WERI-Rb-1 (cell line): ENCODE data around the gene ARL13A.

ENCODE experiments used
- DNase-seq: peaks from one replicate; pipeline ENCODE4 v3.0.0-alpha.2; 2020
- H3K27ac ChIP-seq: fragments of 250-450 bp; sonication (Bioruptor Pico); 2 replicates; pipeline ENCODE4 v1.5.1; 2020; ENCODE audit warnings: mild to moderate bottlenecking, moderate library complexity
- H3K27me3 ChIP-seq: fragments of 250-450 bp; sonication (Bioruptor Pico); 2 replicates; pipeline ENCODE4 v1.5.1; 2021; ENCODE audit warnings: mild to moderate bottlenecking, low read depth, moderate library complexity; ENCODE audit not compliant: insufficient read depth, severe bottlenecking
- H3K36me3 ChIP-seq: fragments of 250-450 bp; sonication (Bioruptor Pico); 2 replicates; pipeline ENCODE4 v1.5.1; 2020; ENCODE audit warnings: mild to moderate bottlenecking, moderate library complexity
- H3K4me3 ChIP-seq: 2 replicates; pipeline ENCODE4 v1.5.1; 2011; ENCODE audit warnings: low read depth, mild to moderate bottlenecking, control low read depth, low read length
- H3K9me3 ChIP-seq: fragments of 250-450 bp; sonication (Bioruptor Pico); 2 replicates; pipeline ENCODE4 v1.5.1; 2021; ENCODE audit warnings: mild to moderate bottlenecking, moderate library complexity; ENCODE audit not compliant: severe bottlenecking
- TF ChIP-seq, protein P1 (sequence below): IDR thresholded peaks from 2 replicates; pipeline ENCODE4 v1.5.1; 2011; ENCODE audit warnings: low read depth, mild to moderate bottlenecking, control low read depth, inconsistent platforms, low read length

The ARL13A gene

GRCh38 chrX:100969408-100969807 lies at the start of gene ARL13A:
Gene ARL13A, plus strand, starts transcription at chrX:100969708. Its CDS starts 3,982 bp downstream, at chrX:100973690.
- H3K9me3 ChIP-seq, result no peaks in the 10 kb centered on the region
- no peak within 1 kb of the TSS for H3K27ac ChIP-seq
- no peak within 1 kb of the TSS for H3K4me3 ChIP-seq
- H3K27me3 ChIP-seq, result no peaks in the 10 kb centered on the region
- TF ChIP-seq, protein P1, sequence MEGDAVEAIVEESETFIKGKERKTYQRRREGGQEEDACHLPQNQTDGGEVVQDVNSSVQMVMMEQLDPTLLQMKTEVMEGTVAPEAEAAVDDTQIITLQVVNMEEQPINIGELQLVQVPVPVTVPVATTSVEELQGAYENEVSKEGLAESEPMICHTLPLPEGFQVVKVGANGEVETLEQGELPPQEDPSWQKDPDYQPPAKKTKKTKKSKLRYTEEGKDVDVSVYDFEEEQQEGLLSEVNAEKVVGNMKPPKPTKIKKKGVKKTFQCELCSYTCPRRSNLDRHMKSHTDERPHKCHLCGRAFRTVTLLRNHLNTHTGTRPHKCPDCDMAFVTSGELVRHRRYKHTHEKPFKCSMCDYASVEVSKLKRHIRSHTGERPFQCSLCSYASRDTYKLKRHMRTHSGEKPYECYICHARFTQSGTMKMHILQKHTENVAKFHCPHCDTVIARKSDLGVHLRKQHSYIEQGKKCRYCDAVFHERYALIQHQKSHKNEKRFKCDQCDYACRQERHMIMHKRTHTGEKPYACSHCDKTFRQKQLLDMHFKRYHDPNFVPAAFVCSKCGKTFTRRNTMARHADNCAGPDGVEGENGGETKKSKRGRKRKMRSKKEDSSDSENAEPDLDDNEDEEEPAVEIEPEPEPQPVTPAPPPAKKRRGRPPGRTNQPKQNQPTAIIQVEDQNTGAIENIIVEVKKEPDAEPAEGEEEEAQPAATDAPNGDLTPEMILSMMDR, result no peak
- no peak for DNase-seq
- H3K36me3 ChIP-seq, result no peaks in the 10 kb centered on the region

GRCh38 chrX:100924375-100924774 lies 45.1 kb upstream of the ARL13A start:
- Histone ChIP-seq H3K9me3 (no peaks in the 10 kb centered on the region), H3K4me3 (no peak overlapping the region), H3K27ac (no peak overlapping the region), H3K36me3 (no peaks in the 10 kb centered on the region), H3K27me3 (peaks cover 22% of the 10 kb centered on the region)
- DNase-seq, result no peak
- TF ChIP-seq, protein P1, result no peak

GRCh38 chrX:100926453-100926852 lies 43.1 kb upstream of the ARL13A start:
- TF ChIP-seq, protein P1, result no peak
- Histone ChIP-seq H3K36me3 (no peaks in the 10 kb centered on the region), H3K9me3 (no peaks in the 10 kb centered on the region), H3K27me3 (peaks cover 26% of the 10 kb centered on the region), H3K27ac (no peak overlapping the region), H3K4me3 (no peak overlapping the region)
- no peak for DNase-seq

DNA sequence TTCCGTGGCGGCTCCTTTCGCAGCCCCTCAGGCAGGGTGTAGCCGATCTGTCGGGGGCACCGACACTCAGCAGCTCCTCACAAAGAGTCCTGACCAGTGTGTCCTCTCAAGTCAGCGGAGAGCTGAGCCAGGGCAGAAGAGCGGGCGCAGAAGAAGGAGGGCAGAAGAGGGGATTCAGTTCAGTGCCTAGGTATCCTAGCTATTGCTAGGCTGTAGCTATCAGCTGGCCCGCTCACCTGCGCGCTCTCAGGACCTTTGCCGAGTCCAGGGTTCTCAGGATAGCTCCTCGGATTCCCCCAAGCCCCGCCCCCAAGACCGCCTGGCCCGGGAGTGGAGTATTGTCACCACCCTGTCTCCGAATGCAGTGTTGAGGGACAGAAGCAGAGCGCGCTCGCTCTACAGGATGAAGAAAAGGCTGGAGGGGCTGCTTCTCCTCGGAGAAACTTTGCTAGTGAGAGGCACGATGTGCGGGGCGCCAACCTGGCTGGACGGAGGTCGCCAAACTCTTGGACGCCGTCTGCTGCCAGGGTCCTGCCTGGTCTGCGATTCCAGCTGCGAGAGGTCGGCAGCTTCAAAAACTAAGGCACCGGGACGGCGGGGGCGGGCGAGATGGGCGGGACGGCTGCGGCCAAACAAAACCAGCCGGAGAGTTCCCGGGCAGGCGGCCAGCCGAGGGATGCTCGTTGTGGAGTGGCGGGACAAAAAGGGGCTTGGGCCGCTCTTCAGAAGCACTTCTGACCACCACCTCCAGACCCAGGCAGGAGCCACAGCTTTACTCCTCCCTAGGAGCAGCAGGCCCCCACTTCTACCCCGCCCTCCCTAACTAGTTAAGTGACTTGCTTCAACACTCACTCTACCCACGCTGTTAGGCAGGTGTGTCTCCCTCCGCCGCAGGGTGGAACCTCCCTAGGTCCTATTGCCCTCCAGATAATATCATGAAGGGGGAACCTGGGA lies 40.6 kb upstream of the ARL13A start, which contains the start of gene XKRX:
XKRX (minus strand) TSS at position 258 of the 954 bp plus-strand sequence. CDS start 613 bp downstream, outside the sequence.
- H3K9me3 ChIP-seq, result no peaks in the 10 kb centered on the region
- H3K27me3 ChIP-seq, result peaks cover 21% of the 10 kb centered on the region
- DNase-seq, result peak; percentile 37
- TF ChIP-seq, protein P1, result no peak
- peak within 1 kb of the TSS; percentile 16 for H3K4me3 ChIP-seq
- no peaks in the 10 kb centered on the region for H3K36me3 ChIP-seq
- H3K27ac ChIP-seq, result no peak within 1 kb of the TSS

DNA sequence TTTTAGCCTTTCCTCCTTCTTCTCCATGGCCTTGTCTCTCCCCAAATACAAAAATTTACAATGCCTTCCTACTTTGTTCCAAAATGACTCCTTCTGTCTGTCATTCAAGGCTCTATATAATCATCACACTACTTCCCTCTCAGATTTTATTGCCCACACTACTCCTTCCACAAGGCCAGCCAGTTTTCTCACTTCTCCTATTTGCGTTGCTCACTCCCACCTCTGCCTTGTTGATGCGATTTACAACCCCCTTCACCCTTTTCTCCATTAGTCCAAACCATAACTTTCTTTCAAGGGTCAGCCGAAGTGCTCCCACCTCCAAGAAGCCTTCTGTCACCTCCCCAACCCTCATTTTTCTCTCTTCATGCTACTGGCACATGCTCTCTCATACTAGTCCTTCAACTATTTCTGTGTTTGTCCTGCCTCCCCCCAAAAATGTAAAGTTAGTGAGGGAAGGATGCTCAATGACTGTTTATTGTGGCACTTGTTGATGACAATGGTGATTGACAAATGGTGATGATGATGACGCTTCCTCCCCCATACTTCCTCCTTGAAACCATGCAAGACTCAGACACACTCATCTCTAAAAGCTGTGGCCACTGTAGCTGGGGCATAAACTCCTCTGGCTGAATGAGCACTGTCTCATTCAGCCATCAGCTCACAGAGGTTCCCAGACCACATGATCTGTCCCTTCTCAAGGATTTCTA lies 38.1 kb upstream of the ARL13A start:
- Histone ChIP-seq H3K4me3 (no peak overlapping the region), H3K9me3 (no peaks in the 10 kb centered on the region), H3K27me3 (peaks cover 20% of the 10 kb centered on the region), H3K27ac (no peak overlapping the region), H3K36me3 (no peaks in the 10 kb centered on the region)
- no peak for DNase-seq
- TF ChIP-seq, protein P1, result no peak
